NCI-H524 (cell line): ENCODE data around the gene TIMP2.

Source experiments
- DNase-seq, 2 experiments: peaks; one replicate each; lab custom pipeline; 2025; lab: John Stamatoyannopoulos, UW

TIMP2 gene

DNA sequence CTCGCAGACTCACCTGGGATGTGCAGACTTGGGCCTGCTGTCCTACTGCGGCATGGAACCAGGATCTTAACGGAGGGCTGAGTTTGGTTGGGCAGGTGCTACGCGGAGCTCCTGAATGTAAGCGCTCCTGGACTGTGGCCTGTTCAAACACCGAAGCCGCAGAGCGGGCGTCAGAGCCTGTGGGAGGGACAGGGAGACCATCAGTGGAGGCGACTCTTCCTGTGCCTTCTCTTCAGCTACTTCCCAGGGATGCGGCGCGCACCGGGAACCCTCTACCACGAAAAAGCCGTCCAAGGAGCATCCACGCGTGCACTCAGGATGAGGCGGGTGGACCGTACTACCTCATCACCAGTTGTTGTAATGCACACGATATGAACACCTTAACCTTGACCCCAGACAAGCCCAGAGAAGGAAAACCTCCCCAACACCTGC, 86.6 kb downstream of the TIMP2 start:
- no peak for DNase-seq

DNA sequence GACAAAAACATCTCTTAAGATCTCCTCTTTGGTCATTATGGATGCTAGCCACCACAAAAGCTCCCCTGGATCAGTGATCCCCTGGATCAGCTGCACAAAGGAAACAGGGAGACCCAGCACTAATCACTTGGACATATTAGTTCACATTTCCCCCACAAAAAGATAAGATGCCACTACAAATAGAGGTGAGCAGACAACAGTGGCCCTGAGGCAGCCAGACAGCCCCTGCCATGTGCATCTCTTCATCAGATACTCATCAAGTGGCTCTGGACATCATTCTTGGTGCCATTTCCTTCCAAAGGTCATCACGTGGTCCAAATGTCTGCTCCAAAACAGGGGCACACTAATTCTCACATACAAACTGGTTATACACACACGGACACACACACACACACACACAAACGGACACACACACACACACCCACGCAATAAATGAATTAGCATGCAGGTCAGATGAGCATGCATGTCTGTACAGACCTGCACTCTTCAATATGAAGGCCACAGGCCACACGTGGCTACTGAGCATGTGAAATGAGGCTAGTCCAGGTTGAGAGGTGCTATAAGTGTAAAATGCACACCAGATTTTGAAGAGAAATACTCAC, 88.7 kb downstream of the TIMP2 start:
- no peak for DNase-seq

DNA sequence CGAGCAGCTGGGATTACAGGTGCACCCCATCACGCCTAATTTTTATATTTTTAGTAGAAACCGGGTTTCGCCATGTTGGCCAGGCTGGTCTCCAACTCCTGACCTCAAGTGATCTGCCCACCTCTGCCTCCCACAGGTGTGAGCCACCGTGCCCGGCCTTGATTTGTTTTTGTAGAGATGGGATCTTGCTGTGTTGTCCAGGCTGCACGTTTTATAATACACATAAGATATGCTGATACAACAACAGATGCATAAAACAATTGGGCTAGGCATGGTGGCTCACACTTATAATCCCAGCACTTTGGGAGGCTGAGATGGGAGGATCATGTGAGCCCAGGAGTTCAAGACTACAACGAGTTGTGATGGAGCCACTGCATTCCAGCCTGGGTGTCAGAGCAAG, 90.6 kb downstream of the TIMP2 start:
- DNase-seq = no peak

DNA sequence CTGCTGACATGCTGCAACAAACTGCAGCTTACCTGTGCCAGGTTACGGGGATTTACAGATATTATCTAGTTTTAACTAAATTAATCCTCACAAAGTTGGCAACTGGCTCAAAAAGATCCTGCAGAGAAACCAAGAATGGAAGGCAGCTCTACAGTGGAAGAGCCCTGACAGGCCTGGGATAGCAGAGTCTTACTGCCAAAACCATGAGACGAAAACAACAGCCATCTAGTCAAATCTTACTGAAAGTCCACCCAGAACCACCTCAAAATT, 92.7 kb downstream of the TIMP2 start:
- DNase-seq = no peak

DNA sequence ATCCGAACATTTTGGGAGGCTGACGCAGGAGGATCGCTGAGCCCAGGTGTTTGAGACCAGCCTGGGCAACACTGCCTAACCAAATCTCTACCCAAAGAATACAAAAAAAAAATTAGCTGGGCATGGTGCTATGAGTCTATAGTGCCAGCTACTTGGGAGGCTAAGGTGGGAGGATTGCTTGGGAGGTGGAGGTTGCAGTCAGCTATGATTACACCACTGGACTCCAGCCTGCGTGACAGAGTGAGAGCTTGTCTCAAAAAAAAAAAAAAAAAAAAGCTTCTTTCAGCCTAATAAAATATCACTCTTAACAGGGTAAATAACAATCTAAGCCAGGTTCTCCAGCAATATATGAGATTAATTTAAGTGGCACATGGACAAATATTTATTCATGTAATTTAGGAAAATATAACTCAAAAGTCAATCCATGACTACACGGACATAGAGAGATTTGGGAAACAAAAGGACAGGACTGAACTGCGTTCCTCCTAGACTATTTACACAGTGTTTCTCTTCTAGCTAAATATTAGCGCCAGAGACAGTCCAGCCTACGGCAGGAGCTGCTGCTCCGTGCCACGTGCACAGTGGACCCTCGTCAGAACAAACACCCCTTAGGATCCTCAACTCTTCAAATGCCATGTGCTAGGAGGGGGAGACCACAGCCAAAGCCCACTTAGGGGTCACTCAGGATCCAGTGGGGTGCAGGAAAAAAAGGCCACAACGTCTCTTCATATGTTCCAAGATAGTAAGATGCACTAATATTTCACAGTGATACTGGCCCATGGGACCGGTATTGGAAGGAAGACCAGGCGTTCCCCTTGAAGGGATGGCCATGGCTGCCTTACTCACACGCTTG, 93.3 kb downstream of the TIMP2 start:
- DNase-seq = no peak

DNA sequence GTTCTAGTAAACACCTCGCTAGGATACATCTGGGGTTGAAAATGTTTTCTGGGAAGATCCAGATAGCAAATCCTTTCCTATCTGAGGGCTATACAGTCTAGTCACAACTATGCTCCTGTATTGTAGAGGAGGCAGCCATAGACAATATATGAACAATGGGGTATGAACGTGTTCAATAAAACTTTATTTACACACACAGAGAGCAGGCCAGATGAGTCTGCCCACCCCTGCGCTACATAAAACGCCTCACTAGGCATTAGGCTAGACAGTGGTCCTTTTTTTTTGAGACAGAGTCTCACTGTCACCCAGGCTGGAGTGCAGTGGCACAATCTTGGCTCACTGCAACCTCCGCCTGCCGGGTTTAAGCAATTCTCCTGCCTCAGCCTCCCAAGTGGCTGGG, 95.7 kb downstream of the TIMP2 start:
- no peak for DNase-seq

DNA sequence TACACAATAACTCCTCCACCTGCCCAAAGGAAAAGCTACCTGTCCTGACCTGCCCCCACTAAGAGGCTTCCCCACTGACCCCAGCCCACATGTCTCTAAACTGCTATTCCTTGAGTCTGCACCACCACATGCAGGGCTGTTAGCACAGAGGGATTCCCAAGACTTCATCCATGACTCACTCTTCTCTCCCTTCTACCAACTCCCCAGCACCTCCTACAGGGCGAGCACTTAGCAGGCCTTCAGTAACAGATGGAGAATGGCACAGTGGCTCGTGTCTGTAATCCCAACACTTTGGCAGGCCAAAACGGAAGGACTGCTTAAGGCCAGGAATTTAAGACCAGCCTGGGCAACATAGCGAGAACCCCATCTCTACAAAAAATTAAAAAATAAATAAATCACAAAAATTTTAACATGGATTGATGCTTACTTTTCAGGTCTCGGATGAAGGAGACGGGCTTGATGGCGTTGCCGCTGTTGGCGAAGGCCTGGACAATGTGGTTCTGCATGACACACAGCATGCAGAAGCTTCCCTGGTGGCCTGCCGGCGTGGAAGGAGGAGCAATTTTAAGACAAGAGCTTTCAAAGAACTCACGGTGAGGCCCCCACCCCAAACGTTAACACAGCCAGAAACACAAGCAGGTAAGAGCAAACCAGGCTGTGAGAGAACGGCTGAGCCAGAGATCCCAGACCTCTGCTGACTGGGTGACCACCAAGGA, 96.6 kb downstream of the TIMP2 start:
- DNase-seq = peak; percentile 52 to 53

DNA sequence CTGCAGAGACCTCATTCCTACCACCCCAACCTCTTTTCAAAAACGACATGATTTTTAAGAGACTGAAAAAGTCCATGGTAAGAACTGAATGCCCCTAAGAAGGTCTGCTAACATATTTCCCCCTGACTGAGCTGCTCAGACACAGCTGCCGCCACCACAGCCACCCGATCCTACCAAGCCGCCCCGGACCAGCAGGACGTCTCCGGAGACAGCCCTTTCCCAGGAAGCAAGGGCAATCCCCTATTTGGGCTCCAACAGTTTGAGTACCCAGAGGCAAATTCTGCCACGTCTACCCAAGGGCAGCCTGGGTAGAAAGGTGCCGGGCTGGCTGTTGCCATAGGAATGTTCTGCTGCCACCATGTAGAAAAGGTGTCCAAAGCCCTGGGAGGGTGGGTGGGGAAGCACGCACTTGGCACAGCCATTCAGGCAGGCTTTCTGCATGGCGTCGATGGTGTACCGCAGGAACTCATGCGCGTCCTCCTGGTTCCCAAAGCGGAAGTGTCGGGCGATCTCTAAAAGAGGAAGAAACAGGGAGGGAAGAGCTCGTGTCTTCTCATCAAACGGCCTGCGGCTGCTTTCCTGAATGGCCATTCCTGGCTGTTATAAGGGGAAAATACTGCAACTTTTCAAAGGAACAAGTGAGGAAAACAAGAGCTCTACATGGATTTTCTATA, 98.2 kb downstream of the TIMP2 start:
- no peak for DNase-seq

DNA sequence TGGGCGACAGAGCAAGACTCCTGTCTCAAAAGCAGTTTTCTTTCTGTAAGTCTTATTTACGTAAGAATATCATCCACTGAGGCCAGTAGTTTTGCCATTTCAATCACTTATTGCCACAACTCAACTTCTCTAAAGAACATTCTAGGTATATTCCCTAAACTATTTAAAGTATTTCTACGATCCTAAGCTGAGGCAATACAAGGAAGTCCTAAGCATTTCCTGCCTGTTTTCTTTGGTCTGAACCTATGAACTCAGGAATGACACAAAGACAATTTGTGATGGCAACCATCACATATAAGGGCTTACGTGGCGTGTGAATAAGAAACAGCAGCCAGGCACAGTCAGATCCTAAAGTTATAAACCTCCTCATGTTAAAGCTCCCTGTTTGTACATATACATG, 98.8 kb downstream of the TIMP2 start:
- no peak for DNase-seq

DNA sequence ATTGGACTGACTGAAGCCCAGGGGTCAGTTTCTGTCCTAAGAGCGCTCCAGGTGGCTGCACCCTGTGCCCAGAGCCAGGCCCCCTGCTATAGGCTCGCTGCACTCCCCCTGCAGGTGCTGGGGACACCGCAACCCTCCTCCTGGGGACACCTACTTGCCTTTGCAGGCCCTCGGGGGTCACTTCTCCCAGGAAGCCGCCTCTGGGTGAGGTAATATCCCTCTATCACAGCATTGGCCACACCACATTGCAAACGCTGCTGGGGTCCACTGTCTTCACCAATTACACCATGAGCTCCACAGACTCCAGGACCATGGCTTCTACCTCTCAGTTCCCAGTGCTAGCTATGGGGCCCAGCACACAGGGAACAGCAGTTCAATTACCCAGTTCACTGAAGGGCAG, 99.5 kb downstream of the TIMP2 start:
- DNase-seq = no peak

DNA sequence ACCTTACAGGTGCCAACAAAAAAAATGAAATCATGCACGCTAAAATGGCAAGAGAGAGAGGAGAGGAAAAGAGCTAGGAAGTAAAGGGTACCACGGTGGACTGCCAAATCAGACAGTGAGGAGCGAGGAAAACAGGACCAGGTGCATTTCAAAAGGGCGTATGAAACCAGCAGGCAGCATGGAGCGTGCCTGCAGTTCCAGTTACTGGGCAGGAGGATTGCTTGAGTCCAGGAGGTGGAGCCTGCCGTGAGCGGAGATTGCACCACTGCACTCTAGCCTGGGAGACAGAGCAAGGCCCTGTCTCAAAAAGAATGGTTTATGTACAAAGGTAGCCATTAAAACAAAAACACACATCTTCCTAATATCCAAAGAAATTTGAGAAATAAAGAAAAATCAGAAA, 100.9 kb downstream of the TIMP2 start:
- no peak for DNase-seq

DNA sequence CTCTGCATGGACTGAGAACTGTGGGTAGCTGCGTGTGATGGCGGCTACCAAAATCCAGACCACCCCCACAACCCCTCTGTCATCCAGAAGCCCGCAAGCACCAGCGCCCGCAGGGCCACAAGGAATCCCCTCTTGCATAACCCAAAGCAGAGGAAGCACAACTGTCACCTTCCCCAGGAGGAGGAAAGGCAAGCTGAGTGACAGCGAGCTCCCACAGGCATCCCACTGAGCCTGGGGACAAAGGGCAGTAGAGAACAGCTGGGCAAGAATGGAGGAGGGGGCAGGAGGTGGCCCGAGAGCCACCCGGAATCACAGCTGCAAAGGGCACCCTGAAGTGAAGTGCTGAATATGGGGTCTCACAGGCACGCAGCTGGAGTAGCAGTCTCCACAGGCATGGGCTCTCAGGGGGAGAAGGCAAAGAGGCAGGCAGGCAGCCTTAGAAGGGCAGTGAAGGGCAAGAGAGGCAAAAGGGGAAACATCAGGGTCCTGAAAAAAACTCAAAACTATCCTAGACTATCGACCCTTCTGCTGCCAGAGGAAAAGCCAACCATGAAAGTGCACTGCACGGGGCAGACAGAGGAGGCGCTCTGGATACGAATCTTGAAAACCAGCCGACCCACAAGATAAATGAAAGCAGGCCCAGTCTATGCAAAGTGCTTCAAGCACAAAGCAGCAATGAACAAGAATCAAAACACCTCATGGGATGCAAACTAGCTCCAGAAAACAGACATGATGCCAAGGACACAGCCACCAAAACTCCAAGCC, 101.7 kb downstream of the TIMP2 start:
- no peak for DNase-seq

DNA sequence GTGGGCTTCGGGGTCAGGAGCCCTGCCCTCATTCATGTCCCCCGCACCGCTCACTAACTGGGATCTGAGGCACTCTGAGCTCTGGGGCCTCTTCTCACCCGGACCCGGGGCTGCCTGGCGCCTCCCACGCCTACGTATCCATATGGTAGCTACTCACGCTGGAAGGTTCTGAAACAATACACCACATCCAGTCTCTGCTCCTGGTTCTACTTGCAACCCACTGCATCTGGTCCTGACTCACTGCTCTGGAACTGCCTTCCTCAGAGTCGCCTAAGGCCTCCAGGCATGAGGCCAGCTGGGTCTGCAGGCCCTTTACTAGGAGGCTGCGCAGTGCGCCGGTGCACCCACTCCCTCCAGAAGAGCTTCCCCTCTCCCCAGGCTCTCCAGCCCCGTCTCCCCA, 102.6 kb downstream of the TIMP2 start:
- DNase-seq = no peak

DNA sequence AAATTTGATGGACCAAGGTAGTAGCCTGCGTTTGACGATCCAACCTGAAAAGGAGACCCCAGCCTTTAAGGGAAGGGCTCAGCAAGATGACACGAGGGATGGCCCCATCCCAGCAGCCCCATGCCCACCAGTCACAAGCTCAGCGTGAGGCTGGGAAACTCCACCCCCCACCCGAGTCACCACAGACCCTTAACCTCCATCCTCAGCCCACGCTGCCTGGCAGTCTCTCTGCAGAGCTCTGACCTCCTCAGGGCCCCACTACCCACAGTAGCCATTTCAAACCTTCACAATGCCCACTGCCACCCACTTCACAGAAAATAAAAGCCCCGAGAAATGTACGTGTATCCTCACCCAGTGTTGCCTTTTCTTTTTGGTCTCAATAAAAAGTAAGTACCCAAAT, 103.2 kb downstream of the TIMP2 start:
- DNase-seq = no peak

DNA sequence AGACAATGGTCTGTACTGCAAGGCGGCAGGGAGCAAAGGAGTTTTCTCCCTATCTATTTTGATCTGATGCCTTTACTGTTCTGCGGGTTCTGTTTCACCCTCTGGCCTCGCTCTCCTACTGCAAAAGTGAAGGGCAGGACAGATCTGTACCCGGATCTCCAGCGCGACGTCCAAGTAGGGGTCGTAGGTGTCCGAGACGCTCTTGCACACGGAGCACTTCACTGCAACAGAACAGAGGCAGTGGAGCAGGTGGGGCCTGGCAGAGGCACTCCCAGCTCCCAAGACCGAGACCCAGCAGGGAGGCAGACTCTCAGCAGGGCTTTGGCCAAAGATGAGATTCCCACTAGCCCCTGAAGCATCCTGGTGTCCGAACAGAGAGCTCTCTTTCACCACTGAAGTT, 104.3 kb downstream of the TIMP2 start:
- DNase-seq = no peak

DNA sequence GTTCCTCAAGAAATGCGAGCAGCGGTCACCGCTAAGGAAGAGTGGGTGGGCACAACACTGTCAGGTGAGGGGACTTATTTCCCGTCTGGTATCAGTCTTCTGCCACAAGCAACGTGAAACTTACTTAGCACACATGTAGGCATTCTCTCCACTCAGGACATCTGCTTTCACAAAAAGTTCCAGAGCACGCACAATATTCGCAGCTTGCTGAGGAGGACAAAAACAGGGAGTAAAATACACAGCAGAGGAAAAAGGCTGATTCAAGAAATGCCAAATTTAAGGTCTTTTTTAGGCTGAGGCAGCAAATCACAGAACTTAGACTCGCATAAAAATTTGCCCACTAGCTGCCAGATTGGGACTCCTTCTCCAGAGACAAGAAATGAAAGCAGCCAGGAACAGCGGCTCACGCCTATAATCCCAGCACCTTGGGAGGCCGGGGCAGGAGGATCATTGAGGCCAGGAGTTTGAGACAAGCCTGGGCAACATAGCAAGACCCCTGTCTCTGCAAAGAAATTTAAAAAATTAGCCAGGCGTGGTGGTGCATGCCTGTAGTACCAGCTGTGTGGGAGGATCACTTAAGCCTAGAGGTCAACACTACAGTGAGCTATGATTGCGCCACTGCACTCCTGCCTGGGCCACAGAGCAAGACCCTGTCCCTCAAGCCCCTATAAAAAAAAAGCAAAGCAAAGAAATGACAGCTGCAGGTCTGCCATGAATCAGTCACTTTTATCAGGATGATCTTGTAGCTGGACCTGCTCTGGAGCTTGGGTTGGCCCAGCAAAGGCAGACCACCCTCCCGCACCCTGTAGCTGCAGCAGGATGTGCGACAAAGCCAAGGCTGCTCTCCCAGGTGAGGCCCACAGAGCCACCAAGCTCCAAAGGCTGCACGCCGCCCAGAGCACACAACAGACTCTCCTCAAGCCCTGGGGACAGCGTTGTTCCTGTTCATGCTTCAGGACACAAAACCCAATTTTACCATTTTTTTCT, 105.1 kb downstream of the TIMP2 start:
- DNase-seq = no peak

DNA sequence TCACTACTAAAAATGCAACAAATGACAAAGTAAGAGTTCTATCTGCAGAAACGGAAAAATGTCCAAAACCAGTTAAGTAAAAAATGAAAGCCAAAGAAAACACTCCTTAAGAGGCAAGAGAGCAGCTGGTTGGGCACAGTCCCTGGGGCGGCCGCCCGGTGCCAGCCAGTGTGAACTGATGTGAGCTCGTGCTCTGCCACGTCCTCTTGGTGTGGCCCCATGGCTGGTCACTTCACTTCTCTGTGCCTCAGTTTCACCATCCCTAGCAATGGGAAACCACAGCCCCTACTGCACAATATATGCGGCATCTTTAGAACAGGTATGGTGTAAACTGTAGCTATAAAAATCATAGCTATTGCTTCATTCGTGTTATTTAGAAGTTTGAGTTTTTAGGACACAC, 105.8 kb downstream of the TIMP2 start:
- no peak for DNase-seq

DNA sequence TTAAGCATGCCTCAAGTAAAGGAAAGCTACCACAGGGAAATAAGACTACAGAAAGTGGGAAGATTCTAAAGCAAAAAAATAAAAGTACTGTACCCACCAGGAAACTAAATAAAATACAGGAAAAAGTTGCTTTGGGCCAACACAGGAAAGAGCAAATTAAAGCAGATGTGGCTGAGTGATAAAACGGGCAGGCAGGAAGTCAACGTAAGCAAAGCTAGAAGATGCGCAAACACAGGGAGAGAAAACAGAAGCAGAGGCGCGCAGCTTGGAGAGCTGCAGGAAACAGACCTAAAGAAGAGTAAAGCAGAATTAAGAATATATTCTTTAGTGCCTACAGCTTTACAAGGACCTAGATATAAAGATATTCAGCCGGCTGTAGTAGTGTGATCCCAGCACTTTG, 106.3 kb downstream of the TIMP2 start:
- no peak for DNase-seq

DNA sequence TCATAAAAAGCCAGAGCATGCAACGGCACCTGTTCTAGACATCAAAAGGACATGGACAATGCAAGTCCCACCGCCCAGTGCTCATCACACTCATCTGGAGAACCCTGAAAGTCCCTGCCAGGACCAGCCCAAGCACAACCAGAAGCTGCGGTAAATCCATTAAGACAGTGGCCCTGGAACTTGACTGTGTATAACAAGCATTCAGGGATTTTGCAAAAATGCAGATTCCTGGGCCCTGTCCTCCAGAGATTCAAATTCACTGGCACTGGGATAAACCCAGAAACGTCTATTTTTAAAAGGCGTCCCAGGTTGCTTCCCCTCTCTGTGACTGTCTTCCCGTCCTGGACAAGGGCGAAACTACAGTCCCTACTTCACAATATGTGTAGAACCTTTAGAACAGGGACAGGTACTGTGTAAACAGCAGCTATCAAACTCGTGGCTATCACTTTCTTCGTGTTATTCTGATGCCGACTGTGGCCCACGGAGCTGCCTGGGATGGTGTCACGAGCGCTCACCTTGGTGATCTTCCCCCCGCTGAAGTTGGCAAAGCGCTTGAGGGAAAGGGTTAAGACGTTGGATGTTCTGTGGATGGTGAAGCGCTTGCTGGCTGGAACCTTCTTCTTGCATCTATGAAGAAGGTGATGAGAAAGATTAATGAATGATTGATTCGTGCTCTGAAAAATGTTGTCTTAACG, 106.9 kb downstream of the TIMP2 start:
- DNase-seq = no peak

DNA sequence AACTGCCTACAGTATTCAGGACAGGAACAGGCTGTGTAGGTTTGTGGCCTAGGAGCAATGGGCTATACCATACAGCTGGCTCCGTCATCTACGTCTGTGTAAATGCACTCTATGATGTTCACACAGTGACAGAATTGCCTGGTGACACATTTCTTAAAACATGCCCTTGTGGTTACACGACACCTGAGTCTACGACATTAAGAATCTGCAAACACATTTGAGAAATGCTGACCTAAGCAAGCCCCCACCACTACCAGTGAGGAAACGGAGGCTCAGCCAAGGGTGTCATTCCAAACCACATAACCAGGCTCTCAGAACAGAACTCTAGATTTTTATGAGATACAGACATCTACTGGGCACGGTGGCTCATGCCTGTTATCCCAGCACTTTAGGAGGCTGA, 108.1 kb downstream of the TIMP2 start:
- no peak for DNase-seq
